Gastrocnemius medialis (tissue), 4 donors: ENCODE results near the gene ALKBH7.

Experiments used
- CTCF ChIP-seq, 5 experiments: fragments of 450-650 bp in 3 of 5; fragments of 200-600 bp in 2 of 5; sonication (generic) in 2 of 5; IDR thresholded peaks in 4 of 5; conservative IDR thresholded peaks in 1 of 5; 1 replicate in 4 of 5; 2 replicates in 1 of 5; pipeline ENCODE4 v1.5.1; 2016 to 2019; ENCODE audit warnings: antibody characterized with exemption in 5 of 5, mild to moderate bottlenecking in 3 of 5, moderate library complexity in 3 of 5
- POLR2A ChIP-seq, 2 donors: fragments of 450-650 bp; IDR thresholded peaks; one replicate each; pipeline ENCODE4 v1.6.1; 2017; ENCODE audit warnings: antibody characterized with exemption in 2 of 2, mild to moderate bottlenecking in 2 of 2, moderate library complexity in 2 of 2

- TF ChIP-seq POLR2A (IDR thresholded peaks at IDR 0.05) (no peak), CTCF (IDR thresholded peaks at IDR 0.05 in 4 of 5, conservative IDR thresholded peaks at IDR 0.05 in 1 of 5) (no peak)
These were observed 22.2 kb downstream of the ALKBH7 start for GRCh38 chr19:6394831-6395230.
